WTC11 (cell line): ENCODE data around the gene LAMA1.

Source experiments
- AFF4 ChIP-seq: sonication (generic); formaldehyde crosslinking; IDR thresholded peaks from 2 replicates; pipeline ENCODE4 v1.8.1; 2023; ENCODE audit warnings: mild to moderate bottlenecking, missing genetic modification reagents, borderline replicate concordance
- ARID4B ChIP-seq: sonication (generic); formaldehyde crosslinking; IDR thresholded peaks from 2 replicates; pipeline ENCODE4 v1.8.0; 2023; ENCODE audit warnings: missing genetic modification reagents, mild to moderate bottlenecking, borderline replicate concordance
- ATF3 ChIP-seq: sonication (generic); formaldehyde crosslinking; conservative IDR thresholded peaks from 2 replicates; pipeline ENCODE4 v1.8.1; 2022; ENCODE audit warnings: mild to moderate bottlenecking, missing genetic modification reagents
- CTCF ChIP-seq: fragments of 200-600 bp; IDR thresholded peaks from 2 replicates; pipeline ENCODE4 v1.8.0; 2022; ENCODE audit warnings: antibody characterized with exemption
- E2F5 ChIP-seq: sonication (generic); formaldehyde crosslinking; IDR thresholded peaks from 2 replicates; pipeline ENCODE4 v1.8.1; 2022; ENCODE audit warnings: mild to moderate bottlenecking, moderate library complexity, missing genetic modification reagents
- FOXP1 ChIP-seq: sonication (generic); formaldehyde crosslinking; IDR thresholded peaks from 2 replicates; pipeline ENCODE4 v1.8.0; 2022; ENCODE audit warnings: missing genetic modification reagents, mild to moderate bottlenecking, moderate library complexity, borderline replicate concordance
- MAX ChIP-seq: sonication (generic); formaldehyde crosslinking; IDR thresholded peaks from 2 replicates; pipeline ENCODE4 v1.8.0; 2022; ENCODE audit warnings: mild to moderate bottlenecking, missing genetic modification reagents
- NFYB ChIP-seq: sonication (generic); formaldehyde crosslinking; conservative IDR thresholded peaks from 2 replicates; pipeline ENCODE4 v1.8.0; 2022; ENCODE audit warnings: low read depth, missing genetic modification reagents
- NR3C1 ChIP-seq: sonication (generic); formaldehyde crosslinking; conservative IDR thresholded peaks from 2 replicates; pipeline ENCODE4 v1.8.1; 2023; ENCODE audit warnings: low read depth, mild to moderate bottlenecking, missing genetic modification reagents
- SMAD4 ChIP-seq: sonication (generic); formaldehyde crosslinking; IDR thresholded peaks from 2 replicates; pipeline ENCODE4 v1.8.0; 2022; ENCODE audit warnings: mild to moderate bottlenecking, missing genetic modification reagents
- ZBTB43 ChIP-seq: sonication (generic); formaldehyde crosslinking; IDR thresholded peaks from 2 replicates; pipeline ENCODE4 v1.8.1; 2023; ENCODE audit warnings: mild to moderate bottlenecking, missing genetic modification reagents
- ZNF263 ChIP-seq: sonication (generic); formaldehyde crosslinking; IDR thresholded peaks from 2 replicates; pipeline ENCODE4 v1.8.1; 2022; ENCODE audit warnings: low read depth, mild to moderate bottlenecking, moderate library complexity, missing genetic modification reagents
- ZNF512 ChIP-seq: sonication (generic); formaldehyde crosslinking; IDR thresholded peaks from 2 replicates; pipeline ENCODE4 v1.8.1; 2022; ENCODE audit warnings: missing genetic modification reagents, borderline replicate concordance
- ZNF532 ChIP-seq: fragments of 250-450 bp; sonication (Bioruptor Pico); IDR thresholded peaks from 2 replicates; pipeline ENCODE4 v1.9.0; 2021; ENCODE audit warnings: mild to moderate bottlenecking, borderline replicate concordance

GRCh38 chr18:6943143-6943542, 174.5 kb downstream of the LAMA1 start:
- TF ChIP-seq ARID4B (CRISPR knock-in tag) (no peak), MAX (CRISPR knock-in tag) (no peak), ZNF263 (CRISPR knock-in tag) (no peak), AFF4 (CRISPR knock-in tag) (no peak), NR3C1 (CRISPR knock-in tag) (no peak), CTCF (no peak), ZBTB43 (CRISPR knock-in tag) (no peak), FOXP1 (CRISPR knock-in tag) (no peak), ZNF532 (CRISPR knock-in tag) (no peak), NFYB (CRISPR knock-in tag) (no peak), ZNF512 (no peak), ATF3 (CRISPR knock-in tag) (no peak), E2F5 (CRISPR knock-in tag) (no peak), SMAD4 (CRISPR knock-in tag) (no peak)
